Measurements from ENCODE around the gene COL2A1.

DNA sequence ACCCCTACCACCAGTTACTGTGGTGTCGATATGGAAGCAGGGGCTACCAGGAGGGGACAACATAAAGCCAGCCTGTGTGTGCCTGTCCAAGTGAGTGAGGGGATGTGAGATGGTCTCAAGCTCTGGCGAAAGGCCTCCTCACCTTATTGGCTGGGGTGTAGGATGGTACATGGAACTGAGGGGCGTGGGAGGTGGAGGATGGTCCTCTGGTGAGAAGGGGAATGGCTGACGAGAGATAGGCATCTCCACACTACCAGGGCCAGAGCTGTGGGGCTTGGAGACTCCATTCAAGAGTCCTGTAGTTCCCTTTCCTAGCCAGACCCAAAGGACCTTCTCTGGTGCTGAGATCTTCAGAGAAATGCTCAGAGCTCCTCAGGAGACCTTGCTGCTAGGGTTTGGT, 32.5 kb upstream of the COL2A1 start:
- TF ChIP-seq GATA2 (IDR thresholded peaks at IDR 0.05; ENCODE audit: low read depth, low read length) (no peak), GATA3 (IDR thresholded peaks at IDR 0.05; ENCODE audit: low read depth, low read length) (no peak)

Measured in SH-SY5Y (cell line).